ENCODE results near the gene CACNA1E.

DNA sequence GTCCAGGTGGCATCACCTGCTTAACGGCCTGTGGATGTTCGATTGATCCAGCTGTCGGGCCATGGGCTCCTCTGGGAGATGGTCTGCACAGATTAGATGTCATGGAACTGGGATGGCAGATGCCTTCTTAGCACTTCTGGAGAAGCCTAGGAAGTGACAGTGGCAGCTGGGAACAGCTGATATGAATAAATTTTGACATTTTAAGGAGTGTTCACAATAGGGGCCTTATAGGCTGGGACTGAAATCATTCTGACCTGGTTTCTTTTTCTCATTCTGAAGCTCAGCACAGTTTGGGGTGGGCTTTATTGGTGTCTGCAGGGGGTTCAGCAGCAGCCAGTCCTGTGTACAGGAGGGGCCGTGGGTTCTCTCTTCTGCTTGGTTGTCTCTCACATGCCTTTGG, 175.3 kb downstream of the CACNA1E start:
- TF ChIP-seq EZH2 (IDR thresholded peaks at IDR 0.05; ENCODE audit: low read depth, unreplicated experiment) (no peak), POLR2AphosphoS5 (IDR thresholded peaks at IDR 0.05; ENCODE audit: low read depth) (no peak), NANOG (IDR thresholded peaks at IDR 0.05; ENCODE audit: borderline replicate concordance) (no peak), STAT1 (IDR thresholded peaks at IDR 0.05; ENCODE audit: unreplicated experiment) (no peak), ZNF331 (CRISPR knock-in tag; IDR thresholded peaks at IDR 0.05; ENCODE audit: low read depth) (no peak), JUNB (IDR thresholded peaks at IDR 0.05; ENCODE audit: unreplicated experiment) (no peak), EZH2phosphoT487 (IDR thresholded peaks at IDR 0.05; ENCODE audit: unreplicated experiment) (no peak), CREB1 (CRISPR knock-in tag; IDR thresholded peaks at IDR 0.05; ENCODE audit: low read depth) (no peak)
- TF ChIP-seq, protein P1, sequence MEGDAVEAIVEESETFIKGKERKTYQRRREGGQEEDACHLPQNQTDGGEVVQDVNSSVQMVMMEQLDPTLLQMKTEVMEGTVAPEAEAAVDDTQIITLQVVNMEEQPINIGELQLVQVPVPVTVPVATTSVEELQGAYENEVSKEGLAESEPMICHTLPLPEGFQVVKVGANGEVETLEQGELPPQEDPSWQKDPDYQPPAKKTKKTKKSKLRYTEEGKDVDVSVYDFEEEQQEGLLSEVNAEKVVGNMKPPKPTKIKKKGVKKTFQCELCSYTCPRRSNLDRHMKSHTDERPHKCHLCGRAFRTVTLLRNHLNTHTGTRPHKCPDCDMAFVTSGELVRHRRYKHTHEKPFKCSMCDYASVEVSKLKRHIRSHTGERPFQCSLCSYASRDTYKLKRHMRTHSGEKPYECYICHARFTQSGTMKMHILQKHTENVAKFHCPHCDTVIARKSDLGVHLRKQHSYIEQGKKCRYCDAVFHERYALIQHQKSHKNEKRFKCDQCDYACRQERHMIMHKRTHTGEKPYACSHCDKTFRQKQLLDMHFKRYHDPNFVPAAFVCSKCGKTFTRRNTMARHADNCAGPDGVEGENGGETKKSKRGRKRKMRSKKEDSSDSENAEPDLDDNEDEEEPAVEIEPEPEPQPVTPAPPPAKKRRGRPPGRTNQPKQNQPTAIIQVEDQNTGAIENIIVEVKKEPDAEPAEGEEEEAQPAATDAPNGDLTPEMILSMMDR (conservative IDR thresholded peaks at IDR 0.05; ENCODE audit: low read depth in 2 of 2): no peak
- TF ChIP-seq, protein P2, sequence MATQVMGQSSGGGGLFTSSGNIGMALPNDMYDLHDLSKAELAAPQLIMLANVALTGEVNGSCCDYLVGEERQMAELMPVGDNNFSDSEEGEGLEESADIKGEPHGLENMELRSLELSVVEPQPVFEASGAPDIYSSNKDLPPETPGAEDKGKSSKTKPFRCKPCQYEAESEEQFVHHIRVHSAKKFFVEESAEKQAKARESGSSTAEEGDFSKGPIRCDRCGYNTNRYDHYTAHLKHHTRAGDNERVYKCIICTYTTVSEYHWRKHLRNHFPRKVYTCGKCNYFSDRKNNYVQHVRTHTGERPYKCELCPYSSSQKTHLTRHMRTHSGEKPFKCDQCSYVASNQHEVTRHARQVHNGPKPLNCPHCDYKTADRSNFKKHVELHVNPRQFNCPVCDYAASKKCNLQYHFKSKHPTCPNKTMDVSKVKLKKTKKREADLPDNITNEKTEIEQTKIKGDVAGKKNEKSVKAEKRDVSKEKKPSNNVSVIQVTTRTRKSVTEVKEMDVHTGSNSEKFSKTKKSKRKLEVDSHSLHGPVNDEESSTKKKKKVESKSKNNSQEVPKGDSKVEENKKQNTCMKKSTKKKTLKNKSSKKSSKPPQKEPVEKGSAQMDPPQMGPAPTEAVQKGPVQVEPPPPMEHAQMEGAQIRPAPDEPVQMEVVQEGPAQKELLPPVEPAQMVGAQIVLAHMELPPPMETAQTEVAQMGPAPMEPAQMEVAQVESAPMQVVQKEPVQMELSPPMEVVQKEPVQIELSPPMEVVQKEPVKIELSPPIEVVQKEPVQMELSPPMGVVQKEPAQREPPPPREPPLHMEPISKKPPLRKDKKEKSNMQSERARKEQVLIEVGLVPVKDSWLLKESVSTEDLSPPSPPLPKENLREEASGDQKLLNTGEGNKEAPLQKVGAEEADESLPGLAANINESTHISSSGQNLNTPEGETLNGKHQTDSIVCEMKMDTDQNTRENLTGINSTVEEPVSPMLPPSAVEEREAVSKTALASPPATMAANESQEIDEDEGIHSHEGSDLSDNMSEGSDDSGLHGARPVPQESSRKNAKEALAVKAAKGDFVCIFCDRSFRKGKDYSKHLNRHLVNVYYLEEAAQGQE (IDR thresholded peaks at IDR 0.05; ENCODE audit: unreplicated experiment): no peak
